ENCODE measurements around the gene SAMD4B.

DNA sequence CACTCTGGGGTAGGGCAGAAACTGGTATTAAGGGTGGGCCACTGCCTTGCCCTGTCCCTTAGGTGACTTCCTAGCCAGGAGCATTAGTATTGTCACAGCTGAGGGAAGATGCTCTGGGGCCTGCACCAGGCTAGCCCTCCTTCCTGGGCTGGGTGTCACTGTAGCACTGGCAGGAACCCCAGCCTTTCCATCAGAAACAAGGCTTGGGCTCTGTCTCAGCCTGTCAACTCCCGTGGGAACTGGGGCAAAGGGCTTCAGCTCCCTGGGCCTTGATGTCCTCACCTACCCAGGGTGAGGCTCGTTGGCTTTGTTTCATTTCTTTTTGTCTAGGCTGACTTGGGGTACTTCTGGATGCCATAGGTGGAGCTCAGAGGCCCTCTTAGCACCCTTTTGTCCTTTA lies 30.7 kb downstream of the SAMD4B start:
- TF ChIP-seq, protein P1, sequence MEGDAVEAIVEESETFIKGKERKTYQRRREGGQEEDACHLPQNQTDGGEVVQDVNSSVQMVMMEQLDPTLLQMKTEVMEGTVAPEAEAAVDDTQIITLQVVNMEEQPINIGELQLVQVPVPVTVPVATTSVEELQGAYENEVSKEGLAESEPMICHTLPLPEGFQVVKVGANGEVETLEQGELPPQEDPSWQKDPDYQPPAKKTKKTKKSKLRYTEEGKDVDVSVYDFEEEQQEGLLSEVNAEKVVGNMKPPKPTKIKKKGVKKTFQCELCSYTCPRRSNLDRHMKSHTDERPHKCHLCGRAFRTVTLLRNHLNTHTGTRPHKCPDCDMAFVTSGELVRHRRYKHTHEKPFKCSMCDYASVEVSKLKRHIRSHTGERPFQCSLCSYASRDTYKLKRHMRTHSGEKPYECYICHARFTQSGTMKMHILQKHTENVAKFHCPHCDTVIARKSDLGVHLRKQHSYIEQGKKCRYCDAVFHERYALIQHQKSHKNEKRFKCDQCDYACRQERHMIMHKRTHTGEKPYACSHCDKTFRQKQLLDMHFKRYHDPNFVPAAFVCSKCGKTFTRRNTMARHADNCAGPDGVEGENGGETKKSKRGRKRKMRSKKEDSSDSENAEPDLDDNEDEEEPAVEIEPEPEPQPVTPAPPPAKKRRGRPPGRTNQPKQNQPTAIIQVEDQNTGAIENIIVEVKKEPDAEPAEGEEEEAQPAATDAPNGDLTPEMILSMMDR (IDR thresholded peaks at IDR 0.05), result no peak
- no peak for TF ChIP-seq POLR2A (IDR thresholded peaks at IDR 0.05)
